ENCODE measurements around the gene PALLD.

DNA sequence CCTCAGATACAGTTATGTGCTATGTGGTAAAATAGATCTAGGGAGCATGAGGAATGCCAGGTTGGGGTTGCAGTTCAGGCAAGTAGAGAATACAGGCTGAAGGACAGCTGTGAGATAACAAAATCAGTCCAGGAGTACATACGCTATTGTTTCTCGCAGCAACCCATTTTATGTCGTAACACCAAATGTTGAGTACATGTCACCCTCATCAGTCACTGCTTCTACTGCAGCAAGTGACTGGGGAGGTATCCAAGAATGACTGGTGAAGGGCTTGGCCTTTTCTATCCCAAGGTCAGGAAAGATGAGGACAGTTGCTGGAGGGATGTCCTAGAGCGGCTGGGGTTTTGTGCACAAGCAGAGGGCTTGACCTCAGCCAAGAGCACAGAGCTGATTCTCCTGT lies 341.1 kb downstream of the PALLD start:
- TF ChIP-seq FOS (IDR thresholded peaks at IDR 0.05; ENCODE audit: borderline replicate concordance, insufficient read depth, low read length), result no peak
- TF ChIP-seq, protein P1, sequence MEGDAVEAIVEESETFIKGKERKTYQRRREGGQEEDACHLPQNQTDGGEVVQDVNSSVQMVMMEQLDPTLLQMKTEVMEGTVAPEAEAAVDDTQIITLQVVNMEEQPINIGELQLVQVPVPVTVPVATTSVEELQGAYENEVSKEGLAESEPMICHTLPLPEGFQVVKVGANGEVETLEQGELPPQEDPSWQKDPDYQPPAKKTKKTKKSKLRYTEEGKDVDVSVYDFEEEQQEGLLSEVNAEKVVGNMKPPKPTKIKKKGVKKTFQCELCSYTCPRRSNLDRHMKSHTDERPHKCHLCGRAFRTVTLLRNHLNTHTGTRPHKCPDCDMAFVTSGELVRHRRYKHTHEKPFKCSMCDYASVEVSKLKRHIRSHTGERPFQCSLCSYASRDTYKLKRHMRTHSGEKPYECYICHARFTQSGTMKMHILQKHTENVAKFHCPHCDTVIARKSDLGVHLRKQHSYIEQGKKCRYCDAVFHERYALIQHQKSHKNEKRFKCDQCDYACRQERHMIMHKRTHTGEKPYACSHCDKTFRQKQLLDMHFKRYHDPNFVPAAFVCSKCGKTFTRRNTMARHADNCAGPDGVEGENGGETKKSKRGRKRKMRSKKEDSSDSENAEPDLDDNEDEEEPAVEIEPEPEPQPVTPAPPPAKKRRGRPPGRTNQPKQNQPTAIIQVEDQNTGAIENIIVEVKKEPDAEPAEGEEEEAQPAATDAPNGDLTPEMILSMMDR (IDR thresholded peaks at IDR 0.05; ENCODE audit: extremely low read depth in 1 of 2, insufficient read depth in 1 of 2, low read depth in 1 of 2, low read length in 2 of 2), result no peak
- no peak for TF ChIP-seq POLR2A (IDR thresholded peaks at IDR 0.05; ENCODE audit: low read depth, low read length)
- no peak for TF ChIP-seq EZH2 (IDR thresholded peaks at IDR 0.05; ENCODE audit: borderline replicate concordance, low read depth, low read length, severe bottlenecking)
- TF ChIP-seq JUN (IDR thresholded peaks at IDR 0.05; ENCODE audit: borderline replicate concordance, insufficient read depth, insufficient read length, low read depth), result no peak
- TF ChIP-seq POLR2AphosphoS5 (IDR thresholded peaks at IDR 0.05; ENCODE audit: insufficient read depth, low read depth, low read length), result no peak
- no peak for TF ChIP-seq MYC (IDR thresholded peaks at IDR 0.05; ENCODE audit: low read depth, low read length)
- TF ChIP-seq, protein P2, sequence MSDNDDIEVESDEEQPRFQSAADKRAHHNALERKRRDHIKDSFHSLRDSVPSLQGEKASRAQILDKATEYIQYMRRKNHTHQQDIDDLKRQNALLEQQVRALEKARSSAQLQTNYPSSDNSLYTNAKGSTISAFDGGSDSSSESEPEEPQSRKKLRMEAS (IDR thresholded peaks at IDR 0.05; ENCODE audit: insufficient read depth, insufficient read length), result no peak
- TF ChIP-seq GATA2 (IDR thresholded peaks at IDR 0.05; ENCODE audit: insufficient read depth, insufficient read length, low read depth, low read length), result no peak

Measured in endothelial cell of umbilical vein (primary cell).